Aorta (tissue), 5 donors: Measurements from ENCODE around the gene SELENON. TPM values are rescaled to one million over a fixed set of nuclear protein-coding genes. Genes with fewer than 3 reads are reported as not detected.

ENCODE experiments used
- ATAC-seq: fragments of 200-7000 bp; cut with Tn5 transposase; one replicate; pipeline ENCODE4 v1.9.1; 2022; ENCODE audit warnings: moderate library complexity; ENCODE audit not compliant: low FRiP score
- DNase-seq, 2 donors: peaks; one replicate each; pipeline ENCODE4 v3.0.0-alpha.2; 2020
- H3K27ac ChIP-seq, 2 donors: one replicate each; pipeline ENCODE4 v1.5.1; 2013; ENCODE audit warnings: low read length in 2 of 2, mild to moderate bottlenecking in 2 of 2, moderate library complexity in 2 of 2, control low read depth in 1 of 2, inconsistent platforms in 1 of 2, low read depth in 1 of 2
- H3K27me3 ChIP-seq, 2 donors: one replicate each; pipeline ENCODE4 v1.6.1; 2013; ENCODE audit warnings: control low read depth in 1 of 2, low read length in 1 of 2, mild to moderate bottlenecking in 1 of 2, moderate library complexity in 1 of 2; ENCODE audit not compliant: insufficient read depth in 2 of 2, control insufficient read depth in 1 of 2
- H3K36me3 ChIP-seq, 2 donors: one replicate each; pipeline ENCODE4 v1.6.1; 2013; ENCODE audit warnings: control low read depth in 1 of 2, low read length in 1 of 2, mild to moderate bottlenecking in 1 of 2; ENCODE audit not compliant: insufficient read depth in 2 of 2, control insufficient read depth in 1 of 2
- H3K4me1 ChIP-seq, 2 donors: one replicate each; pipeline ENCODE4 v1.6.1; 2013; ENCODE audit warnings: low read length in 2 of 2, control low read depth in 1 of 2, mild to moderate bottlenecking in 1 of 2, moderate library complexity in 1 of 2; ENCODE audit not compliant: insufficient read depth in 2 of 2, control insufficient read depth in 1 of 2
- H3K4me3 ChIP-seq, 2 donors: one replicate each; pipeline ENCODE4 v1.5.1; 2013; ENCODE audit warnings: low read length in 2 of 2, control low read depth in 1 of 2, mild to moderate bottlenecking in 1 of 2
- H3K9me3 ChIP-seq: one replicate; pipeline ENCODE4 v1.6.1; 2013; ENCODE audit warnings: mild to moderate bottlenecking, low read length; ENCODE audit not compliant: control insufficient read depth
- WGBS, 2 donors: extraction: QIAGEN DNeasy Blood & Tissue Kit; methylation state at CpG; one replicate each; pipeline ENCODE4 v1.1.7; 2013; 5-methylcytosine and 5-hydroxymethylcytosine counted together
- intact Hi-C, 2 donors: fragments of 100-400 bp; cut with DNase I; formaldehyde crosslinking; loops; one replicate each; pipeline versions ENCODE4 v1.14.2 to v1.15.0; 2022
- polyA plus RNA-seq, 2 donors: library from polyadenylated mRNA; stranded (reverse); fragments of 200-250 nt; gene quantifications; one replicate each; pipeline ENCODE4 v1.2.3, GENCODE V29; 2013
- total RNA-seq, 2 donors: library from RNA; stranded (reverse); fragmentation: NEBNext Ultra II Directional; extraction: Animal tissue kit (Norgen Biotek cat#: 25700); gene quantifications; one replicate each; pipeline ENCODE4 v1.2.1, GENCODE V29; 2021
- donor health status: healthy with polysubstance abuse.
- donor health status: Bipolar disorder and iron deficiency.
- donor health status: DM: no; HTN: no; CAD: no.
- donor health status: DM: no; HTN: no; CAD: no.
- donor health status: DM: yes; HTN: yes; CAD: no.

Gene SELENON
- total and polyA plus RNA-seq, 4 donors = 13.1 to 79.4 (median 52.4) TPM

- intact Hi-C loops = no loop called here
- no peak for ATAC-seq
- no peak for DNase-seq
- no peaks in the 10 kb centered on the region for H3K4me1 ChIP-seq
- H3K9me3 ChIP-seq = no peaks in the 10 kb centered on the region
- 70 to 74% methylated on average over 9 of the region's 9 CpGs for WGBS, 2 donors
- no peaks in the 10 kb centered on the region for H3K27me3 ChIP-seq
- no peak overlapping the region for H3K4me3 ChIP-seq
- no peak overlapping the region for H3K27ac ChIP-seq
- no peaks in the 10 kb centered on the region for H3K36me3 ChIP-seq
These were observed 67.4 kb downstream of the SELENON start for GRCh38 chr1:25867210-25867991.

Other genes starting within 250 kb of the SELENON start
- 10 to 100 TPM; 13.5 to 32.2 TPM for gene MAN1C1, start 183.4 kb upstream of the SELENON start, total RNA-seq
- 10 to 100 TPM in 1 of 2 donors, 1 to 10 TPM in 1; 2.8 to 15.5 TPM for gene MAN1C1, start 183.4 kb upstream of the SELENON start, polyA plus RNA-seq
- gene MTFR1L, start 19.8 kb downstream of the SELENON start, total RNA-seq = 10 to 100 TPM; 54.0 to 59.6 TPM
- gene MTFR1L, start 19.8 kb downstream of the SELENON start, polyA plus RNA-seq = 10 to 100 TPM; 52.2 to 72.3 TPM
- gene AUNIP, start 59.3 kb downstream of the SELENON start, total RNA-seq = not detected
- gene AUNIP, start 59.3 kb downstream of the SELENON start, polyA plus RNA-seq = not detected
- gene PAQR7, start 75.5 kb downstream of the SELENON start, total RNA-seq = 10 to 100 TPM in 1 of 2 donors, 1 to 10 TPM in 1; 6.4 to 11.3 TPM
- gene PAQR7, start 75.5 kb downstream of the SELENON start, polyA plus RNA-seq = 1 to 10 TPM; 7.9 to 8.5 TPM
- gene STMN1, start 106.2 kb downstream of the SELENON start, total RNA-seq = 10 to 100 TPM; 34.5 to 37.6 TPM
- 10 to 100 TPM; 28.2 to 56.1 TPM for gene STMN1, start 106.2 kb downstream of the SELENON start, polyA plus RNA-seq
- gene PAFAH2, start 197.9 kb downstream of the SELENON start, total RNA-seq = 1 to 10 TPM; 4.8 to 6.4 TPM
- 1 to 10 TPM; 3.7 to 4.9 TPM for gene PAFAH2, start 197.9 kb downstream of the SELENON start, polyA plus RNA-seq
- gene EXTL1, start 221.6 kb downstream of the SELENON start, total RNA-seq = 1 to 10 TPM in 1 of 2 donors, under 1 TPM in 1; 0.29 to 1.3 TPM
- under 1 TPM in 1 of 2 donors, not detected in 1; 0.33 TPM for gene EXTL1, start 221.6 kb downstream of the SELENON start, polyA plus RNA-seq
- not detected for gene SLC30A2, start 245.9 kb downstream of the SELENON start, total RNA-seq
- gene SLC30A2, start 245.9 kb downstream of the SELENON start, polyA plus RNA-seq = under 1 TPM in 1 of 2 donors, not detected in 1; 0.13 TPM